Activated naive CD4-positive, alpha-beta T cell treated with Interleukin-2 at 50 U/mL for 16 hours (primary cell): ENCODE data around the gene GCFC2.

Experiments used
- DNase-seq: peaks from one replicate; pipeline ENCODE4 v3.0.0-alpha.2; 2020

GCFC2 gene

DNA sequence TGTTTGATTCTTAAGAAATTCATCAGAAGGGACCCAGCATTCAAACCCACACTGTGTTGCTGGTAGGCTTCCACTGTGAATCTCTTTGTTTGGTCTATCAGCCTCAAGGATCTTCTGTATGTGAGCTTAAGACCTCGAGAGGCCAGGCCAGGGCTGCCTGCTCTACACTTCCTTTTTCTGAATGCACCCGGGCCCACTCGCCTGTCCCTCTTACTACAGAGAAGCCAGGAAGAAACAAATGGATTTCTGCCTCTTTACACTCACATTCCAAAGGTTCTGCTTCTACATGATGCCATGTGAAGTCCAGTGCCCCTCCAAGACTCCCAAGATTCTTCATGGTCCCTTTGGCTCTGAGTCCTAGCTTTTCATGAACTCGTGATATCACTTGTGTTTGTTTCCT, 89.5 kb downstream of the GCFC2 start:
- no peak for DNase-seq

GRCh38 chr2:75619956-75620740, 90.6 kb downstream of the GCFC2 start:
- DNase-seq = no peak

GRCh38 chr2:75616933-75617332, 93.8 kb downstream of the GCFC2 start:
- DNase-seq = no peak

DNA sequence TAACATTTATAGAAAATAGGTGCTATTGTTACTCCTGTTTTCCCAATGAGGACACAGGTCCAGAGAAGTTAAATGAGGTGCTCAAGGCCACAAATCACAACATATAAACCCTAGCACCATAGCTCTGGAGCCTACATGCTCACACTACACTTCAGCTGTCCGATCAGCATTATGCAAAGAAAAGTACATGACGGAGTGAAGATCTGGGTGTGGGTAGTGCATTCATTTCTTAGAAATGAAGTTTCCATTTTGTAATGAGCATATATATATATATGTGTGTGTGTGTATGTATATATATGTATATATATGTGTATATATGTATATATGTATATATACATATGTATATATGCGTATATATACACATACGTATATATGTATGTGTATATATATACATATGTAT, 94.3 kb downstream of the GCFC2 start:
- no peak for DNase-seq

- DNase-seq = no peak
These were observed 96.5 kb downstream of the GCFC2 start for GRCh38 chr2:75614162-75614651.

GRCh38 chr2:75612862-75613243, 97.9 kb downstream of the GCFC2 start:
- DNase-seq = no peak
